ENCODE data around the gene NDUFS2.

NDUFS2 gene

GRCh38 chr1:161260376-161261260 is 58.5 kb downstream of the NDUFS2 start:
- no peak overlapping the region for H3K27ac ChIP-seq (ENCODE audit: low read depth, low read length, poor library complexity, severe bottlenecking)
- no peaks in the 10 kb centered on the region for H3K36me3 ChIP-seq (ENCODE audit: insufficient read depth, low read length)
- H3K9me2 ChIP-seq (ENCODE audit: low read depth, low read length): no peaks in the 10 kb centered on the region
- H3K4me2 ChIP-seq (ENCODE audit: low read length): peak overlapping the region; percentile 22; the same call in 1 of the 2 replicates
- no peaks in the 10 kb centered on the region for H3F3A ChIP-seq (ENCODE audit: insufficient read depth, low read length)
- no peak overlapping the region for H2AFZ ChIP-seq (ENCODE audit: low read length)
- no peaks in the 10 kb centered on the region for H3K79me2 ChIP-seq (ENCODE audit: insufficient read depth, low read length)
- peaks cover 30% of the 10 kb centered on the region for H3K4me1 ChIP-seq (ENCODE audit: insufficient read depth, low read length, severe bottlenecking)
- no peaks in the 10 kb centered on the region for H4K20me1 ChIP-seq (ENCODE audit: insufficient read depth, low read length)
- no peak overlapping the region for H3K9ac ChIP-seq (ENCODE audit: low read length)
- H3K27me3 ChIP-seq (ENCODE audit: insufficient read depth, low read length): peaks cover 12% of the 10 kb centered on the region
- no peaks in the 10 kb centered on the region; the same call in 1 of the 2 replicates for H3K9me3 ChIP-seq (ENCODE audit: low read length)
- TF ChIP-seq, protein P1, sequence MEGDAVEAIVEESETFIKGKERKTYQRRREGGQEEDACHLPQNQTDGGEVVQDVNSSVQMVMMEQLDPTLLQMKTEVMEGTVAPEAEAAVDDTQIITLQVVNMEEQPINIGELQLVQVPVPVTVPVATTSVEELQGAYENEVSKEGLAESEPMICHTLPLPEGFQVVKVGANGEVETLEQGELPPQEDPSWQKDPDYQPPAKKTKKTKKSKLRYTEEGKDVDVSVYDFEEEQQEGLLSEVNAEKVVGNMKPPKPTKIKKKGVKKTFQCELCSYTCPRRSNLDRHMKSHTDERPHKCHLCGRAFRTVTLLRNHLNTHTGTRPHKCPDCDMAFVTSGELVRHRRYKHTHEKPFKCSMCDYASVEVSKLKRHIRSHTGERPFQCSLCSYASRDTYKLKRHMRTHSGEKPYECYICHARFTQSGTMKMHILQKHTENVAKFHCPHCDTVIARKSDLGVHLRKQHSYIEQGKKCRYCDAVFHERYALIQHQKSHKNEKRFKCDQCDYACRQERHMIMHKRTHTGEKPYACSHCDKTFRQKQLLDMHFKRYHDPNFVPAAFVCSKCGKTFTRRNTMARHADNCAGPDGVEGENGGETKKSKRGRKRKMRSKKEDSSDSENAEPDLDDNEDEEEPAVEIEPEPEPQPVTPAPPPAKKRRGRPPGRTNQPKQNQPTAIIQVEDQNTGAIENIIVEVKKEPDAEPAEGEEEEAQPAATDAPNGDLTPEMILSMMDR (IDR thresholded peaks at IDR 0.05; ENCODE audit: low read length): no peak
- no peak for TF ChIP-seq EZH2 (IDR thresholded peaks at IDR 0.05; ENCODE audit: borderline replicate concordance, low read length)
- no peak overlapping the region for H3K4me3 ChIP-seq (ENCODE audit: low read depth, low read length, poor library complexity, severe bottlenecking)

- no peak overlapping the region for H2AFZ ChIP-seq (ENCODE audit: low read length)
- peaks cover 12% of the 10 kb centered on the region for H3K27me3 ChIP-seq (ENCODE audit: insufficient read depth, low read length)
- no peaks in the 10 kb centered on the region for H3F3A ChIP-seq (ENCODE audit: insufficient read depth, low read length)
- H3K4me3 ChIP-seq (ENCODE audit: low read depth, low read length, poor library complexity, severe bottlenecking): no peak overlapping the region
- TF ChIP-seq, protein P1 (IDR thresholded peaks at IDR 0.05; ENCODE audit: low read length): no peak
- no peak for TF ChIP-seq EZH2 (IDR thresholded peaks at IDR 0.05; ENCODE audit: borderline replicate concordance, low read length)
- peaks cover 30% of the 10 kb centered on the region for H3K4me1 ChIP-seq (ENCODE audit: insufficient read depth, low read length, severe bottlenecking)
- no peak overlapping the region for H3K9ac ChIP-seq (ENCODE audit: low read length)
- peak overlapping the region; percentile 22; the same call in 1 of the 2 replicates for H3K4me2 ChIP-seq (ENCODE audit: low read length)
- no peaks in the 10 kb centered on the region; the same call in 1 of the 2 replicates for H3K9me3 ChIP-seq (ENCODE audit: low read length)
- no peaks in the 10 kb centered on the region for H3K36me3 ChIP-seq (ENCODE audit: insufficient read depth, low read length)
- no peaks in the 10 kb centered on the region for H3K79me2 ChIP-seq (ENCODE audit: insufficient read depth, low read length)
- H3K9me2 ChIP-seq (ENCODE audit: low read depth, low read length): no peaks in the 10 kb centered on the region
- H4K20me1 ChIP-seq (ENCODE audit: insufficient read depth, low read length): no peaks in the 10 kb centered on the region
- H3K27ac ChIP-seq (ENCODE audit: low read depth, low read length, poor library complexity, severe bottlenecking): no peak overlapping the region
Observed at GRCh38 chr1:161261261-161262235, 59.4 kb downstream of the NDUFS2 start.
